Neural cell (in vitro differentiated cells): Measurements from ENCODE around the gene FAM118B. TPM values are rescaled to one million over a fixed set of nuclear protein-coding genes. Genes with fewer than 3 reads are reported as not detected.

ENCODE experiments used
- H2AFZ ChIP-seq: fragments of 200-600, 300-800 bp; sonication (generic), shearing (Covaris generic); 2 replicates; pipeline ENCODE4 v1.6.0; 2014; ENCODE audit warnings: low read depth, mild to moderate bottlenecking, antibody characterized with exemption, low read length, moderate library complexity
- H3F3A ChIP-seq: fragments of 200-600 bp; shearing (Covaris generic); 2 replicates; pipeline ENCODE4 v1.6.1; 2016; ENCODE audit warnings: mild to moderate bottlenecking, moderate library complexity, mixed read lengths, antibody characterized with exemption, low read length; ENCODE audit not compliant: insufficient read depth, poor library complexity, severe bottlenecking
- H3K27ac ChIP-seq: fragments of 200-600, 300-800 bp; sonication (generic), shearing (Covaris generic); 2 replicates; pipeline ENCODE4 v1.5.1; 2014; ENCODE audit warnings: mild to moderate bottlenecking, low read length, moderate library complexity
- H3K27me3 ChIP-seq: fragments of 300-800, 200-600 bp; sonication (generic), shearing (Covaris generic); 2 replicates; pipeline ENCODE4 v1.6.0; 2014; ENCODE audit warnings: mild to moderate bottlenecking, low read depth, low read length, moderate library complexity; ENCODE audit not compliant: insufficient read depth
- H3K36me3 ChIP-seq: fragments of 300-800, 200-600 bp; sonication (generic), shearing (Covaris generic); 2 replicates; pipeline ENCODE4 v1.5.1; 2014; ENCODE audit warnings: mild to moderate bottlenecking, antibody characterized with exemption, low read length, moderate library complexity; ENCODE audit not compliant: insufficient read depth
- H3K4me2 ChIP-seq: fragments of 300-800, 200-600 bp; sonication (generic), shearing (Covaris generic); 2 replicates; pipeline ENCODE4 v1.6.0; 2014; ENCODE audit warnings: mild to moderate bottlenecking, low read length
- H3K4me3 ChIP-seq: fragments of 300-800, 200-600 bp; sonication (generic), shearing (Covaris generic); 2 replicates; pipeline ENCODE4 v1.5.1; 2014; ENCODE audit warnings: mild to moderate bottlenecking, low read length, moderate library complexity
- H3K79me2 ChIP-seq: fragments of 200-600 bp; shearing (Covaris generic); replicated peaks from 2 replicates; pipeline ENCODE4 v1.6.0; 2014; ENCODE audit warnings: mild to moderate bottlenecking, low read length, moderate library complexity; ENCODE audit not compliant: insufficient read depth
- H3K9ac ChIP-seq: fragments of 300-800, 200-600 bp; sonication (generic), shearing (Covaris generic); 2 replicates; pipeline ENCODE4 v1.6.1; 2016; ENCODE audit warnings: mild to moderate bottlenecking, low read length, mixed read lengths
- H3K9me2 ChIP-seq: fragments of 200-600 bp; shearing (Covaris generic); 2 replicates; pipeline ENCODE4 v1.6.1; 2016; ENCODE audit warnings: mild to moderate bottlenecking, low read length, mixed read lengths; ENCODE audit not compliant: insufficient read depth
- H3K9me3 ChIP-seq: fragments of 200-600, 300-800 bp; sonication (generic), shearing (Covaris generic); 2 replicates; pipeline ENCODE4 v1.6.1; 2016; ENCODE audit warnings: mild to moderate bottlenecking, mixed run types, low read length, moderate library complexity, mixed read lengths
- H4K20me1 ChIP-seq: fragments of 200-600 bp; shearing (Covaris generic); 2 replicates; pipeline ENCODE4 v1.6.1; 2016; ENCODE audit warnings: mild to moderate bottlenecking, mixed run types; ENCODE audit not compliant: insufficient read depth
- CTCF ChIP-seq: fragments of 450-650 bp; IDR thresholded peaks from 2 replicates; pipeline ENCODE4 v1.5.1; 2014; ENCODE audit warnings: antibody characterized with exemption, mild to moderate bottlenecking, moderate library complexity; ENCODE audit not compliant: poor library complexity, severe bottlenecking
- EP300 ChIP-seq: fragments of 450-650 bp; conservative IDR thresholded peaks from 2 replicates; pipeline ENCODE4 v1.6.1; 2014; ENCODE audit warnings: antibody characterized with exemption, mild to moderate bottlenecking, moderate library complexity; ENCODE audit not compliant: poor library complexity, severe bottlenecking
- EZH2 ChIP-seq: fragments of 200-600, 300-800 bp; shearing (Covaris generic), sonication (generic); IDR thresholded peaks from 2 replicates; pipeline ENCODE4 v1.6.1; 2014; ENCODE audit warnings: antibody characterized with exemption, low read length, borderline replicate concordance, mild to moderate bottlenecking; ENCODE audit not compliant: insufficient read depth, poor library complexity, severe bottlenecking
- MXI1 ChIP-seq: fragments of 450-650 bp; conservative IDR thresholded peaks from 2 replicates; pipeline ENCODE4 v1.6.1; 2014; ENCODE audit warnings: antibody characterized with exemption, mild to moderate bottlenecking; ENCODE audit not compliant: poor library complexity, severe bottlenecking
- POLR2AphosphoS5 ChIP-seq: IDR thresholded peaks from 2 replicates; pipeline ENCODE4 v1.6.1; 2012
- RAD21 ChIP-seq: fragments of 450-650 bp; conservative IDR thresholded peaks from 2 replicates; pipeline ENCODE4 v1.6.1; 2014; ENCODE audit warnings: antibody characterized with exemption, mild to moderate bottlenecking, moderate library complexity
- REST ChIP-seq: IDR thresholded peaks from 2 replicates; pipeline ENCODE4 v1.6.1; 2012; ENCODE audit warnings: borderline replicate concordance
- SMC3 ChIP-seq: fragments of 450-650 bp; conservative IDR thresholded peaks from 2 replicates; pipeline ENCODE4 v1.6.1; 2014; ENCODE audit warnings: antibody characterized with exemption, mild to moderate bottlenecking, moderate library complexity; ENCODE audit not compliant: poor library complexity
- TAF1 ChIP-seq: IDR thresholded peaks from 2 replicates; pipeline ENCODE4 v1.6.1; 2012; ENCODE audit warnings: low read depth
- polyA plus RNA-seq: library from polyadenylated mRNA; depleted of rRNA; stranded (reverse); fragments of >200 nt; gene quantifications from 2 replicates; pipeline ENCODE4 v1.2.3, GENCODE V29; 2014

Gene FAM118B
- polyA plus RNA-seq, 1 donor from 2014 or later = 54.1 TPM

GRCh38 chr11:126217491-126217890 is 5.9 kb downstream of the FAM118B start:
- no peaks in the 10 kb centered on the region for H3K9me3 ChIP-seq
- no peak overlapping the region for H3K27ac ChIP-seq
- peaks cover 44% of the 10 kb centered on the region for H3K79me2 ChIP-seq
- H3K36me3 ChIP-seq = no peaks in the 10 kb centered on the region
- H3K27me3 ChIP-seq = no peaks in the 10 kb centered on the region
- H3K4me3 ChIP-seq = no peak overlapping the region
- no peak overlapping the region for H3K9ac ChIP-seq
- TF ChIP-seq REST (no peak), EP300 (no peak), CTCF (no peak), EZH2 (no peak), MXI1 (no peak), TAF1 (no peak), RAD21 (no peak), SMC3 (no peak), POLR2AphosphoS5 (no peak)
- no peaks in the 10 kb centered on the region for H3K9me2 ChIP-seq
- H2AFZ ChIP-seq = no peak overlapping the region
- no peak overlapping the region for H3K4me2 ChIP-seq
- H3F3A ChIP-seq = no peaks in the 10 kb centered on the region
- no peaks in the 10 kb centered on the region for H4K20me1 ChIP-seq

DNA sequence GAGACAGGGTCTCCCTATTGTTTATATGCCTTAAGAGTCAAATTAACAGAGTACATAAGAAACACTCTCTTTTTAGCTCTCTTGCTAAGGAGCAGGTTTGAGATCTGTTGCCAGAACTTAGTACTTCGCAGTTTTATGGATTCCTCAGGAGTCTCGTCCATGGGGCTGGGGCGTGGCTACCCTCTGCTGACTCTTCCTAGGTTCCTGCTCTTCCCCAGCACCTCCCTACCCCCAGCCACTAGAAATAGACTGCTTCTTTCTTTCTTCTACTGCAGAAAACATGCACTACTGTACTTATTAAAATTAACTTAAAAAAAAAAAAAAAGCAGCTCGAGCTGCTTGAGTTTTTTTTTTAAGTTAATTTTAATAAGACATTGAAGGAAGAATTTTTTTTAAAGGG is 8.0 kb downstream of the FAM118B start:
- Histone ChIP-seq H3K9ac (no peak overlapping the region), H4K20me1 (no peaks in the 10 kb centered on the region), H3K36me3 (no peaks in the 10 kb centered on the region), H3K9me3 (no peaks in the 10 kb centered on the region), H3K4me2 (no peak overlapping the region), H3K79me2 (peaks cover 30% of the 10 kb centered on the region), H3F3A (no peaks in the 10 kb centered on the region), H2AFZ (no peak overlapping the region), H3K27ac (no peak overlapping the region), H3K27me3 (no peaks in the 10 kb centered on the region), H3K9me2 (no peaks in the 10 kb centered on the region), H3K4me3 (no peak overlapping the region)
- TF ChIP-seq RAD21 = no peak
- no peak for TF ChIP-seq CTCF
- TF ChIP-seq TAF1 = no peak
- TF ChIP-seq REST = no peak
- TF ChIP-seq EZH2 = no peak
- no peak for TF ChIP-seq SMC3
- no peak for TF ChIP-seq MXI1
- no peak for TF ChIP-seq POLR2AphosphoS5
- no peak for TF ChIP-seq EP300
